Dermis microvascular lymphatic vessel endothelial cell (primary cell): ENCODE data around the gene OXCT1. TPM values are rescaled to one million over a fixed set of nuclear protein-coding genes. Genes with fewer than 3 reads are reported as not detected.
"Not testable (repeated sequence)": the region's sequence is repeated elsewhere in the genome, so short reads cannot be mapped to it uniquely, and the experiment has no call there.

Source experiments
- DNase-seq, 2 donors: peaks; one replicate each; pipeline versions ENCODE4 v3.0.0 to v3.0.0-alpha.2; 2010; ENCODE audit warnings: low read depth in 2 of 2
- total RNA-seq: library from RNA; depleted of rRNA; stranded (reverse); fragments of >200 nt; gene quantifications from 2 replicates; pipeline ENCODE4 v1.2.1, GENCODE V29; 2014

The OXCT1 gene
- total RNA-seq, 1 donor from 2014 or later = 30.2 TPM

DNA sequence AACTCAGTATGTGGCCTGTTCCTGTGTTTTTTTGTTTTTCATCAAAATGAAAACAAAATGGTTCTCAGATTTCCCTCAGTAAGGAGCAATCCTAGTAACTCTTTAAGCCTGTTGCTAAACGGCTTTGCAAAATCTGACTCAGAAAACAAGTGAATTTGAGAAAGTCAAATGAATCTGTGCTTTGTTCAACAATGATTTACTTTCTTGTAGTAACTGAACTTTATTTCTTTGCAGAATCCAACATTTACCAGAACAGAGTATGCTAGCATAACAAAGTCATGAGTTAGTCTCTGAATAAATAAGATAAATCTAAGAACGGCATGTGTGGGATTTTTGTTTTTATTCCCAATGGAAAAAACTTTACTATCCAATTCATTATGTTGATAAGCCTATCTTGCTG lies 93.8 kb downstream of the OXCT1 start:
- DNase-seq = no peak

DNA sequence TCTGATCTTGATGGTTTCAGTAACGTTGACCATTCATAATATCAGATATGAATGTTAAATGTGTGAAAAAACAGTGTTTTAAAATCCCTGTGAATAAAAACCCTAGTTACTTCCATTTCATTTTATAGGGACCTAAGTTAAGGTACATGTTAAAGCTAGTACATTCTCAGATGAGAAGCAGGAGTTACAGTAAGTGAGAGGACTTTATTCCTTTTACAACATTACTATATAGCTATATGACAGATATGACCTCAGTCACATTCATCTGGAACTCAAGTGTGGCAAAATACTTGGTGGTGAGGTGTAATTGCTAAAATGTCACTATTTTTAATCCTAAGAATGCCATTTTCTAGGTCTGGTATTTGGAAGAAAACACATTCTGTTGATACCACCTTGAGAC lies 96.4 kb downstream of the OXCT1 start:
- DNase-seq = no peak

DNA sequence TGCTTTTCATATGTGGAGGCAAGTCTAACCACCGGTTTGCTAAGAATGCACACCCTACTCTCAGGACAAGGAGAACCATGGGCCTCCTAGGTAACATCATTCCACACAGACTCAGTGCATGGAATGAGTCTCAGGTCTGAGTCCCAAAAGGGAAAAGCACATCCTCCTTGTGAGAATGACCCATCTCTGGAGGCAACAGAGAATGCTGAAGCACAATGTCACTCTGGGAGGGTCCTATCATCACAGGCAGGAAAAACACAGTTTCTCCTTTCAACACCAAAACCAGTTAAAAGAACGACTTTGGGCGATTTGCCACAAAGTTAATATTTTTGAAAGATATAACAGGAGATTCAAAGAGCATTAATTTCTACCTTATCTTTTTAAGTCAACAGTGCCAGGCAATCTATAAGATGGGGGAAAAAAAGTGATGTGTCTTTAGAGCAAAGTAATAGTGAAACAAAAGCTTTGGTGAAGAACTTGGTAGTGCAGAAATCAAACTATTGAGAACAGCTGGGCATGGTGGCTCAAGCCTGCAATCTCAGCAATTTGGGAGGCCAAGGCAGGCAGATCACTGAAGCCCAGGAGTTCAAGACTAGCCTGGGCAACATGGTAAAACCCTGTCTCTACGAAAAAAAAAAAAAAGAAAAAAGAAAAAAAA lies 97.3 kb downstream of the OXCT1 start:
- DNase-seq = no peak

DNA sequence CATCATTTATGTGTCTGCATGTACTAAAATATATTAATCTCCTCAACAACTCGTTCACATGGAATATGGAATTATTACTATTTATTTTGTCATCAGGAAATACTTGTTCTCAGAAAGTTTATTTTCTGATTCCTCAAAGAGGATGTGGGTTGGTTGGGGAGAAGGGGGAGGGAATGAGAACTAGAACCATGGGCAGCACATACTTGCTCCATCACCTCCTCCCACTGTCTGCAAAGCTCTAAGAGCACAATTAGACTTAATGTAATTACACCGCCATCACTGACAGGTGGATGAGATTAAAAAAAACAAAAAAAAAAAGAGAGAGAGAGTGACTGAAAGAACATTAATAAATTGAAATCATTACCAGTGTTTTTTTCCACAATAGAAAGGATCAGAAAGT lies 98.2 kb downstream of the OXCT1 start:
- DNase-seq = no peak

DNA sequence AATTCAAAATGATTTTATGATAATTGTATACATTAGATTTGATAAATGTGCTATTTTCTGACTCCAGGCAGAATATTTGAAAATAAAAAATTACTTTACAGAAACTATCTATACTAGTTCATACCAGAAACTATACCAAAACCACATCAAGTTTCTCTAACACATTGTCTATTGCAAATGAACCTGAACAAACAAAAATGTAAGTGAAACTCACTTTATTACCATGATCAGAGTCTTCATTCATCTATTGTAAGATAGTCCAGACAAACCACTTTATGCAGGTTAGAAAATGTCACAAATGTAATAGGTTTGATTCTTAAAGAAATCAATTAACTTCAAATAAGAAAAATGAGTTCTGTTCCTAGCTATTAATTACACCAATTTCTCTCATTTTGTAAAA lies 99.4 kb downstream of the OXCT1 start:
- no peak for DNase-seq

DNA sequence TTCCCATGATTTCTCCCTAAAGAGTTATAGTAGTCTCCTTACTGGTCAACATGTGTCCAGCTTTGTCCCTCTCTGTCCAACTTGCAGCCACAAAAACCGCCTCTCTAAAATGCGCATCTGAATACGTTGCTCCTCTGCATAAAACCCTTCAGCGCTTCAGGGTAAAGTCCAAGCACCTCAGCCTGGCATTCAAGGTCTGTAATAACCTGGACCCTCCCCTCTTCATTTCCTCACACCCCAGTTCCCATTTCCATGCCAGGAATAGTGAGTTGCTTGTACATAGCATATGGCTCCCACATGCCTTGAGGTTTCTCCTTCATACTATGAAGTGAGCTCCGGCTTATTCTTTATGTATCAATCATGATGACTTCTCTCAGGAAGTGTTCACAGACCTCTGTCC lies 101.5 kb downstream of the OXCT1 start:
- no peak for DNase-seq

DNA sequence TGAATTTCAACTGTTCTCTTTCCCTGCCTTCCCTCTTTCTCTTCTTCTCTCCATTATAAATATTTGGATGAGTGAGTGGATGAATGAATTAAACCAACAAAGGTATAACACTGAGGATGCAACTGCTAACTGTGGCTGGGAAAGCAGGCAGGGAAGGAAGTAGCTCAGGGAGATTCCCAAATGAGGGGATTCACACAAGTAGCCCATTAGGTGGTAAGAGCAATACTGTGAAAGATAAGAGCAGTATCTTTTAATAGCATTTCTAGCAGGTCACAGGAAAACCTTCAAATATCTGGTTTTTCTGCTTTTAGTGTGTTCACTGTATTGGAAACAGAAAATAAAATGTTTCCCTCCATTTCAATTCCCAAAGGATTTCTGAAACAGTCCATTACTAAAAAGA lies 105.6 kb downstream of the OXCT1 start:
- DNase-seq = peak in 1 of 2 donors; percentile 15

DNA sequence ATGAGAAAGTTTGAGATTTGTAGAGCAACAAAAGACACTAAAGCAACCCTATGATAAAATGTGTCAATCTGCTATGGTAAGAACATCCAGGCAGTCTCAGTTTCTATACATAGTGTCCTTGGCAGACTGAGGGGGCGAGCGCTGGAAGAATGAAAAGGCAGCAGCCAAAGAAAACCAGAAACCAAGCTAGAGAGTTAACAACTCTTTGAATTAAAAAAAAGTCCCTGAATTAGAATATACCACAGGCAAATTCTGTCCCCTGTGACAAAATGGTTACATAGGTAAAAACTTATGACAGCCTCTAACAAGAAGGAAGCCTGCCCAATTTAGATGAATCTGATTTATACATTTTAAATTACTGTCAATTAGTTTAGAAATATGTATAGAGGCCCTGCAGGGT lies 106.7 kb downstream of the OXCT1 start:
- DNase-seq = no peak

DNA sequence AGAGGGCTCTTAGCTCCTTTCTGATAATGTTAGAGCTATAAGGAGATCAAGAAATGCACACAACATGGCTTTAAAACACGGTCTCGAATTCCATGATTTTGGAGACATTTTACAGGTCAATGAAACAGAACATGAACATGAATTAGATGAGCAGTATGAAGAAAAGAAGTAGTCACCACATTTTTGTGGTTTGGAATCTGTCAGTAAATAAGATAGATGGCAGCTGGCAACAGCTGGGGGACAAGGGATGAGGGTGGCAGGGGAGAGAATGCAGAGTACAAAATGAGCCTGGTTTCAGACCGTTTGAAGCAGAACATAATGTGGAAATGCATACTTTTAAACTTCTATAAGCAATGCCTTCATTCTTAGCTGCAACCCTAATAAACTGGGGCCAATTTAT lies 107.1 kb downstream of the OXCT1 start:
- DNase-seq = no peak

DNA sequence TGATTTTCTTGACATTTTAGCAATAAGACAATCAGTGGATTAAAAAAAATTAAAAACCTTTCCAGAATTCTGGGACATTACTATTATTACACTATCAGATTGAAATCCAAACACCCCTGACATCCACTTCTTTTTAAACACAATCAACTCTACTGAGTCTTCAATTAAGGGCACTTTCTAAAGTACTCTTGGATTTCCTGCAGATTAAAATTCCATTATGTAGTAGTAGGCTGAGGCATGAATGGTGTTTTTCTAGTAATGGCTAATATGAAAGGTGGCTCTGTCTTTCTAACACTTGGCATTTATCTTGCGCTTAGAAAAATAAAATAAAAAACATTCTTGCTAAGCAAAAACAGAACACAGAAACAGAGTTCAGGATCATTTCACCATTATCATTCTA lies 107.8 kb downstream of the OXCT1 start:
- no peak for DNase-seq

DNA sequence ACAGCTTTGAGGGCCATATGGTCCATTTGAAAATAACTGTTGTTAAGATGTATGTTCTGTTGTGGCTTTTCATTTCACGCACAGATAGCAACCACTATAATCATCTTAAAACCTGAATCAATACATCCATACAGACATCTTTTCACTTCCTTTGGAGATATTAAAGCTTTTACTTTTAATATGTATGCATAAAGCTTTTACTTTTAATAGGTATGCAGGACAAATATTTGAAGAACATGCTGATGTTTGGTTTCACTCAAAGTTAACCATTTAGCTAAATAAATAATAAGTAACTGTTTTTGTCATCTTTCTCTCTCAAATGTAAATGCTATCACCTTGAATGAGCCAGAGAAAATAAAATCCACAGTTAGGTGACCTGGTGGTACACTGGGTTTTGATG lies 108.6 kb downstream of the OXCT1 start:
- DNase-seq = no peak

DNA sequence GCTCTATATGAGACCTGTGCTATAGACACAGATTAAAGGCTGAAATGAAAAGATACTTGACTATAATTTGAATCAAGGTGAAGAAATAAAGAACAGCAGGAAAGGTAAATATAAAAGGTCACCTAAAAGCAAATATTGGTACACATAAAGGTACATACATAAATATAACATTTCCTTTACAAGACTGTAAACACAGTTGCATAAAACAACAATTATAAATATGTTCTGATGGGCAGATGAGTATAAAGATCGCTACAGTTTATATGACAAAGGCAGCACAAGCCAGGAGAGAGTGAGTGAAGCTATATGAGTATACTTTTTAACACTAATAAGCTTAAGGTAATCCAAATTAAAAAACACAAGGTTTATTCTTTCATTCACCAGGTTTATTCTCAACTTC lies 114.5 kb downstream of the OXCT1 start:
- no peak for DNase-seq

DNA sequence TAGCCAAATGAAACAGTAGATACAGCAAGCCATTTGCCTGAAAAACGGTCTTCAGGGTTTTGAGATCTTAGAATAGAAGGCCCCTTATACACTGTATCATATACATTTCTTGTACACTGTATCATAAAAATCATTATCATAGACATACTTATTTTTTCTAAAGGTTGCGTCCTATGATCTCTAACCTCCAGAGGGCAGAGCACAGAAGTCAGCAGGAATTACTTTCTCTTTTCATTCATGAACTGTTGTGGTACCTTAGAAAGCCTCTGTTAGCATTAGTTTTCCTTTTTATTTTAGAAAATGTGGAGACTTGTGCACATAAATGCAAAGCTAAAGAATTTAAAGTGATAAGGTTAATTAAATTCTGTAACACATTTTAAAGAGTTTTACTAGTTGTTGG lies 115.4 kb downstream of the OXCT1 start:
- no peak for DNase-seq

DNA sequence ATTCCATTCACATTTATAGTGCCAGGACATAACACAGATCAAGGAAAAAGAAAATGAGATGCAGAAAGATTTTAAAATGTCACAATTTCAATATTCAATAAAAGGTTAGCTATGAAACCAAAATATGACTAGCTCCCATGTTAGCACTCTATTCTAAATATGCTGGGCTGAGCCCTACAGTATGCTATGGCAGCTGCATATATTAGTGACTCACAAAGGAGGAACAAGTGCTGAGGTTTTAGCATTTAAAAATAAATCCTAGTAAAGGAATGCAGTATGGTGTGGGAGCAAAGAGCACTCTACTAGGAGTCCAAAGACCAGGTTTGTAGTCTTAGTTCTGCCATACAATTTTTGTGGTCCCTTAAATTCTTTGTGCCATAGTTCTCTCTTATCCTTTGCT lies 118.4 kb downstream of the OXCT1 start:
- DNase-seq = no peak

DNA sequence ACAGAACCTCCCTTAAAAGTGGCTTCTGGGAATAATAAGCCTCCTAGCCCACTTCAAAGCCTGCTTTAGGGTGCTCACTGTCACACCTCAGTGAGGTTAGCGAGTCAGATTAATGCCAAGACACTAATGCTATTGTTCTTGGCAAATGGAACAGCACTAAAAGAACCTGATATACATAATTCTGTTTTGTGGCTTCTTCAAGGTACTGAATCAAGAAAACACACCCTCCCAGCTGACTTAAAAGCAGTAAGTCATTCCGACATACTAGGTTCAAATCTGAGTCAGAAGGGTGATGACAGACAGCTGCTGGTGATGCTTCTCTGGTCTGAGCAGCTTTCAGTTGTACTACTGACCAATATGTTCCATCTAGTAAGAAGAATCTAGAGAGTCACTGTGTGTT lies 121.6 kb downstream of the OXCT1 start:
- peak in 1 of 2 donors; percentile 7 for DNase-seq

DNA sequence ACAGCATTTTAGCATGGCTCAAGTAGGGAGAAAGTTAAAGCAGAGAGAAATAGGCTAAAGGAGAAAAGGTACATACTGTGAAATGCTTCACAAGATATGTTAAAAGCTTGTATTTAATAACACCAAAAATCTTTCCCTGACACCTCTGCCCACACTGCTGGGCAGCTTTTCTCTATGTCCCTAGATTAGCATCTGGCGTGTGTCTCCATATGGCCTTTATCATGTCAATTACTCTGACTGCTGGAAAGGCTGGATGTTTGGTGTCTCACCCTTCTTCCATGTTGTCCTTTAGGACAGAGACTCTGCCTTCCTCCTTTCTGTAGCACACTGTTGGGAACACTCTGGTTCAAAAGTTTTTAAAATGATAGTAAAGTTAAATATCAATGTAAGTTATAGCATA lies 122.5 kb downstream of the OXCT1 start:
- no peak for DNase-seq

DNA sequence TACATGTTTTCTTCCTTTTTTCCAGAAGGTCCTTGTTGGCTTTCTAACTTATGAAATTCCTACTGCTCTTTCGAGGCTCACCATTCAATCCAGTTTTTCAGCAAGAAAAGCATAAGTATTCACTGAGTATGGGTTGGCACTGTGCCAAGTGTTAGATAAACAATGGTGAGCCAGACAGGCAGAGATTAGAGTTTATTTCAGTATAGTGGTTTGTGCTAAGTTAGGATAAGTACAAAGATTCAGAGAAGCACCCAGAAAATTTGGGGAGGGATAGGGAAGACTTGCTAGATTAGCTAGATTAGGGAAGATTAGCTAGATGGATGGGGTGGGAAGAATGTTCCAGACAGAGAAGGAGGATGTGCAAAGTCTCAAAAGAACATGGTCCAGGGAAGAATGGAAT lies 122.9 kb downstream of the OXCT1 start:
- peak; percentile 36 to 80 for DNase-seq

DNA sequence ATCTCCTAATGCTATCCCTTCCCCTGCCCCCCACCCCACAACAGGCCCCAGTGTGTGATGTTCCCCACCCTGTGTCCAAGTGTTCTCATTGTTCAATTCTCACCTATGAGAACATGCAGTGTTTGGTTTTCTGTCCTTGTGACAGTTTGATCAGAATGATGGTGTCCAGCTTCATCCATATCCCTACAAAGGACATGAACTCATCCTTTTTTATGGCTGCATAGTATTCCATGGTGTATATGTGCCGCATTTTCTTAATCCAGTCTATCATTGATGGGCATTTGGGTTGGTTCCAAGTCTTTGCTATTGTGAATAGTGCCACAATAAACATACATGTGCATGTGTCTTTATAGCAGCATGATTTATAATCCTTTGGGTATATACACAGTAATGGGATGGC lies 127.6 kb downstream of the OXCT1 start:
- DNase-seq = not testable (repeated sequence)

DNA sequence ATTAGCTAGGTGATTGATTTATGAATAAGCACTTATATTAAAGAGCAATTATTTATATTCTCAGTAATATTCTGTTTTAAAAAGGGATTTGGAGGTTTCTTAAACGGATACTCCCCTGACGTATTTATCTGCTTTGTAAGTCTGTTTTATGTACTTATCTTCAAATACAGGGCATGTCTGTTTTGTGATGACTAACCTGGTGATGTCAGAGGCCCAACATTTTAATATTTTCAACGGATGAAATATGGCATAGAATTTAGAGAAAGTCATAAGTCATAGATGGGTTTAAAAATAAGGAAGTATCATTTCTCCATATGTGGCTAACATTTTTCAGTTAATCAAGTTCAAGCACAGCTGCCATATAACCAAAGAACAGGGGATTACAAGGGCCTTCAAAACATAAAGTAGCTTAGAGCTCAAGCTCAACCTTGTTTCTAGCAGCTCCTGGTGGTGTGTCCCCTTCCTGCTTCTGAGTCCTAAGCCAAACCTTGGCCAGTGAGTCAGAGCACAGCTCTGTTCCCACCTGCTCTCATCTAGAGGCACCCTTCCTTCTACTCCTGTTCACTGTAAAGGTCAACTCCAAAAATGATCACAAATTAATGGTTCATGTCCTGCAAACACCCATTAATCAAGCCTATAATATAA lies 131.4 kb downstream of the OXCT1 start:
- no peak for DNase-seq

DNA sequence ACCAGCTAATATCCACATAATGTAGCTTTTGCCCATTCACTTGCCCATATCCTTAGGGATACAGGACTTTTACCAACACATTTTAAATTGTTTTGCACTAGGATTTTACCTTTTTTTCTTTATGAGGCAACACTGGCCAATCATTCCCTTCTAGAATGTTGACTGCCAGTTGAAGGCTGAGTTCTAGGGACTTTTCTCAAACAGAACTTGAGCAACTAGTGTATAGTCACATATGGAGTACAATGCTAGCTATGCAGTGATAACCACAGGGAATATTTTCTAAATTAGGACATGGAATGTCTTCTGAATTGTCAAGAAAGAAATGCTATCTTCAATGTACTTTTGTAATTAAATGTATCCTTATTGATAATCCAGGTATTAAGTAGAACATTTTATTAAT lies 133.6 kb downstream of the OXCT1 start:
- no peak for DNase-seq

DNA sequence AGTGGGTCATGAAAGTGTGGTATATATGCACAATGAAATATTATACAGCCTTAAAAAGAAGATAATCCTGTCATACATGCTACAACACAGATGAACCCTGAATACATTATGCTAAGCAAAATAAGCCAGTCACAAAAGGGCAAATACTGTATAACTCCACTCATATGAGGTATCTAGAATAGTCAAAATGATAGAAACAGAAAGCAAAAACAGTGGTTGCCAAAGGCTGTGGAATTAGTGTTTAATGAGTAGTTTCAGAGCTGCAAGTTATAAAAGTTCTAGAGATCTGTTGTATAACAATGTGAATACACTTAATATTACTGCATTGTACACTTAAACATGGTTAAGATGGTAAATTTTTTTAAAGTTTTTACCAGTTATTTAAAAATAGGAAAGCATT lies 135.0 kb downstream of the OXCT1 start:
- no peak for DNase-seq

DNA sequence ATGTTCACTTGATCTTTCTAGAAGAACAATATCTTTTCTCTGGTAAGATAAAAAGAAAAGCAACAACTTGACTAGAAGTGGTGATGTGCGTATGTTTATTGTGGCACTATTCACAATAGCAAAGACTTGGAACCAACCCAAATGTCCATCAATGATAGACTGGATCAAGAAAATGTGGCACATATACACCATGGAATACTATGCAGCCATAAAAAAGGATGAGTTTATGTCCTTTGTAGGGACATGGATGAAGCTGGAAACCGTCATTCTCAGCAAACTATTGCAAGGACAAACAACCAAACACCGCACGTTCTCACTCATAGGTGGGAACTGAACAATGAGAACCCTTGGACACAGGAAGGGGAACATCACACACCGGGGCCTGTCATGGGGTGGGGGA lies 140.8 kb downstream of the OXCT1 start:
- not testable (repeated sequence) for DNase-seq

DNA sequence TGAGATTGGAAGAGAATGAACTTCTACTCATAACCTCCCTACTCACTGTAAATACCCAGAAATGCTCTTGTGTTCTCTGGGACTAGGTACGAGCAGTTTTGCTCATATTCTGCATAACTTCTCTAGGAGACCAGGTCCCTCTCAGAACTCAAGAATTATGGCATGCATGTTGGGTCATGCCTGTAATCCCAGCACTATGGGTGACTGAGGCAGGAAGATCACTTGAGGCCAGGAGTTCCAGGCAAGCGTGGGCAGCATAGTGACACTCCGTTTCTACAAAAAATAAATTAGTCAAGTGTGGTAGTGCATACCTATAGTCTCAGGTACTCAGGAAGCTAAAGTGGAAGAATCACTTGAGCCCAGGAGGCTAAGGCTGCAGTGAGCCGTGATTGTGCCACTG lies 141.9 kb downstream of the OXCT1 start:
- DNase-seq = no peak
